ENCODE measurements around the gene RNU5B-1. TPM values are rescaled to one million over a fixed set of nuclear protein-coding genes. Genes with fewer than 3 reads are reported as not detected.

RNU5B-1 gene
- total RNA-seq, 2 experiments from 2014 or later: not detected

Small RNA genes within 50 kb of the gene (small RNA-seq; reads per million reads assigned to genes)
- 733,503 reads per million, percentile 100 among the genes with 10 or more reads in this experiment for gene RNU5A-1
- gene RNU5B-1: 69,576 reads per million, percentile 100 among the genes with 10 or more reads in this experiment
- gene SNORA24B: 0.21 reads per million

Other genes with a start within 250 kb of the RNU5B-1 start
- not detected in 2 replicates for gene RASL12, start 236.7 kb upstream of the RNU5B-1 start, total RNA-seq (2014; rRNA removed; shearing (Covaris generic))
- not detected in 2 replicates for gene RASL12, start 236.7 kb upstream of the RNU5B-1 start, total RNA-seq (2022)
- gene KBTBD13, start 227.9 kb upstream of the RNU5B-1 start, total RNA-seq (2014; rRNA removed; shearing (Covaris generic)): not detected in 2 replicates
- not detected in 2 replicates for gene KBTBD13, start 227.9 kb upstream of the RNU5B-1 start, total RNA-seq (2022)
- gene UBAP1L, start 189.5 kb upstream of the RNU5B-1 start, total RNA-seq (2014; rRNA removed; shearing (Covaris generic)): 5.7 and 7.4 TPM in 2 replicates
- 8.3 and 8.7 TPM in 2 replicates for gene UBAP1L, start 189.5 kb upstream of the RNU5B-1 start, total RNA-seq (2022)
- gene PDCD7, start 170.9 kb upstream of the RNU5B-1 start, total RNA-seq (2014; rRNA removed; shearing (Covaris generic)): 27.2 and 34.6 TPM in 2 replicates
- 42.6 and 47.3 TPM in 2 replicates for gene PDCD7, start 170.9 kb upstream of the RNU5B-1 start, total RNA-seq (2022)
- 26.0 and 34.0 TPM in 2 replicates for gene CLPX, start 119.3 kb upstream of the RNU5B-1 start, total RNA-seq (2014; rRNA removed; shearing (Covaris generic))
- 51.8 and 53.3 TPM in 2 replicates for gene CLPX, start 119.3 kb upstream of the RNU5B-1 start, total RNA-seq (2022)
- gene CILP, start 93.2 kb upstream of the RNU5B-1 start, total RNA-seq (2014; rRNA removed; shearing (Covaris generic)): not detected in 2 replicates
- gene CILP, start 93.2 kb upstream of the RNU5B-1 start, total RNA-seq (2022): 0.06 TPM in 1 of 2 replicates, not detected in the other
- gene PARP16, start 17.8 kb upstream of the RNU5B-1 start, total RNA-seq (2014; rRNA removed; shearing (Covaris generic)): 10.8 and 21.2 TPM in 2 replicates
- 24.9 and 26.0 TPM in 2 replicates for gene PARP16, start 17.8 kb upstream of the RNU5B-1 start, total RNA-seq (2022)
- not detected in 2 replicates for gene RNU5A-1, start 8.6 kb upstream of the RNU5B-1 start, total RNA-seq (2014; rRNA removed; shearing (Covaris generic))
- gene RNU5A-1, start 8.6 kb upstream of the RNU5B-1 start, total RNA-seq (2022): not detected in 2 replicates
- gene IGDCC3, start 73.3 kb downstream of the RNU5B-1 start, total RNA-seq (2014; rRNA removed; shearing (Covaris generic)): not detected in 2 replicates
- not detected in 2 replicates for gene IGDCC3, start 73.3 kb downstream of the RNU5B-1 start, total RNA-seq (2022)
- not detected in 2 replicates for gene IGDCC4, start 118.3 kb downstream of the RNU5B-1 start, total RNA-seq (2014; rRNA removed; shearing (Covaris generic))
- 0.19 and 0.20 TPM in 2 replicates for gene IGDCC4, start 118.3 kb downstream of the RNU5B-1 start, total RNA-seq (2022)
- 43.0 and 47.8 TPM in 2 replicates for gene DPP8, start 213.0 kb downstream of the RNU5B-1 start, total RNA-seq (2014; rRNA removed; shearing (Covaris generic))
- gene DPP8, start 213.0 kb downstream of the RNU5B-1 start, total RNA-seq (2022): 52.1 and 52.3 TPM in 2 replicates
- gene HACD3, start 225.8 kb downstream of the RNU5B-1 start, total RNA-seq (2014; rRNA removed; shearing (Covaris generic)): 29.2 and 34.7 TPM in 2 replicates
- gene HACD3, start 225.8 kb downstream of the RNU5B-1 start, total RNA-seq (2022): 50.5 and 55.3 TPM in 2 replicates

Data from OCI-LY7 (cell line).